NCI-H187 (cell line): ENCODE measurements around the gene TARDBP.
"Not testable (repeated sequence)": the region's sequence is repeated elsewhere in the genome, so short reads cannot be mapped to it uniquely, and the experiment has no call there.

Experiments
- DNase-seq, 2 experiments: peaks; one replicate each; lab custom pipeline; 2025; lab: John Stamatoyannopoulos, UW

Gene TARDBP

GRCh38 chr1:11042995-11043874, 30.8 kb downstream of the TARDBP start:
- DNase-seq: no peak

DNA sequence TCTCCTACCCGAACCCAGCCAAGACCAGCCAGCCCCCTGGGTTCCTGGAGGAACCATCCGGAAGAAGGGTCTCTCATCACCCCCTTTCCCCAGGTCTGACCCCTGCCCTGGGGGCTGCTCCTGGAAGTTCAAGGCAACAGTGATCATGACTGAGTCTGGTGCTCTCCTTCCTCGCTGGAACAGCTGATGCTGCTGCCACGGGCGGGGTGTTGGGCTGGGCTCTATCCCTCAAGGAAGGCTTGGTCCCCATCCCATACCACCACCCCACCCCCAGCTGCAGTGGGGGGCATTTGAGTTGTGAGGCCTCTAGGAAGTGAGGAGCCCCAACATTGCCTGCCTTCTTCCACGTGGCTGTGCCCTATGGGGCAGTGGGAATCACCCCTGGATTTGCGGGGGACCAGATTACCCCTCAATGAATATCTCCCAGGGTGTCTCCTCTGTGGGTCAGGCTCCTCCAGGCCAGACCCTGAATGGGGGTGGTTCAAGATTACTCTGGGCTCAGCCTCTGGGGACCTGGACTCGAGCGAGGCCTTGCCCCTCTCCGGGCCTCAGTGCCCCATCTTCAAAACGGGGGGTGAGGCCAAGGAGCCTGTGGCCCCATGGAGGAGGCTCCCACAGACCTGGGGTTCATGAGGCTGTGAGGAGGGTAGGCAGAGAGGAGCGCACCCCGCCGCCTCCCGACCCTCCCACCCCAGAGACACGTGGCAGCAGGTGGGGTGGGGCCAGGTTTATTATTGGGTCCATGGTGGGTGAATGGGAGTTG, 31.8 kb downstream of the TARDBP start:
- DNase-seq: no peak

- DNase-seq: no peak
Observed at GRCh38 chr1:11044849-11045427, 32.5 kb downstream of the TARDBP start.

GRCh38 chr1:11045428-11046269, 33.2 kb downstream of the TARDBP start:
- DNase-seq: no peak

DNA sequence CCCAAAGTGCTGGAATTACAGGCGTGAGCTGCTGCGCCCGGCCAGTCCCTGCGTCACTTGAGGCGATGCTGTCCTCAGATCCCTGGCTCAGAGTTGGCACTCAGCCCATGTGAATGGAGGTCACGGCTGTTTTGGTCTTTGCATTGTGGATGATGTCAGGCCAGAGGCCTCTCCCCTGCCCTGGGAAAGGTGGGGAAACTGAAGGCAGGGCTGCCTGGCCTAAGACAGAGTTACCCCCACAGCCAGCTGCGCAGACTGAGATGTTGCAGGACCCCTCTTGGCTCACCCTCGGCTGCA, 33.8 kb downstream of the TARDBP start:
- DNase-seq: no peak

GRCh38 chr1:11046625-11047365, 34.3 kb downstream of the TARDBP start, which contains the start of gene MASP2:
TSS of gene MASP2 (minus strand) at chr1:11047239. CDS start at chr1:11047207, 32 bp downstream.
- no peak for DNase-seq

DNA sequence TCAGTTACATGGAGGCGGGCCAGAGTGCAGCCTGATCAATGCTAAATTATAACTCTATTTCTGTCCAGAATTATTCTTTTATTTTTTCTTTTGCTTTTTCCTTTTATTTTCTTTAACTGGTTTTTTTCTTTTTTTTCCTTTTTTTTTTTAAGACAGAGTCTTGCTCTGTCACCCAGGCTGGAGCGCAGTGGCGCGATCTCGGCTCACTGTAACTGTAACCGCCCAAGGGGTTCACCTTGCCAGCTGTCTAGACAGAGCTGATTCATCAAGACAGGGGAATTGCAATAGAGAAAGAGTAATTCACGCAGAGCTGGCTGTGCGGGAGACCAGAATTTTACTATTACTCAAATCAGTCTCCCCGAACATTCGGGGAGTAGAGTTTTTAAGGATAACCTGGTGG, 38.7 kb downstream of the TARDBP start:
- DNase-seq: not testable (repeated sequence)

DNA sequence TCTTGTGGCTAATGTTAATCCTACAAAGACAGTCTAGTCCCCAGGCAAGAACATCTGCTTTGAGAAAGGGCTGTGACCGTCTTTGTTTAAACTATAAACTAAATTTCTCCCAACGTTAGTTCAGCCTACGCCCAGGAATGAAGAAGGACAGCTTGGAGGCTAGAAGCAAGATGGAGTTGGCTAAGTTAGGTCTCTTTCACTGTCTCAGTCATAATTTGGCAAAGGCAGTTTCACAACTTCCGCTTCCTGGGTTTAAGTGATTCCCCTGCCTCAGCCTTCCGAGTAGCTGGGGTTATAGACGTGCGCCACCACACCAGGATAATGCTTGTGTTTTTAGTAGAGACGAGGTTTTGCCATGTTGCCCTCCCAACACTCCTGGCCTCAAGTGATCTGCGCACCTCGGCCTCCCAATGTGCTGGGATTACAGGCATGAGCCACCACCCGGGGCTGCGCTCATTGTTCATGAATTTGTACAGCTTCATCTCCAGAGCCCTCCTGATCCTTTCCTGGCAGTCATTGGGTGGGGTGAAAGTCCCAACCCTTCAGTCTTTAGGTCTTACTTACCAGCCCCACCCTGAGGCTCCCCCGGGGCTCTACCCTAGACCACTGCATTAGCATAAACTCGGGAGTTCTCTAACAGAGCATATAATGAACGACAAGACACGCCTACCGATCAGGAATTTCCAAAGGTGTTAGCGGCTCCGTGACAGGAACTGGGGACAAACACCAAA, 39.5 kb downstream of the TARDBP start:
- no peak for DNase-seq

- no peak for DNase-seq
Observed at GRCh38 chr1:11052839-11053757, 40.6 kb downstream of the TARDBP start.

DNA sequence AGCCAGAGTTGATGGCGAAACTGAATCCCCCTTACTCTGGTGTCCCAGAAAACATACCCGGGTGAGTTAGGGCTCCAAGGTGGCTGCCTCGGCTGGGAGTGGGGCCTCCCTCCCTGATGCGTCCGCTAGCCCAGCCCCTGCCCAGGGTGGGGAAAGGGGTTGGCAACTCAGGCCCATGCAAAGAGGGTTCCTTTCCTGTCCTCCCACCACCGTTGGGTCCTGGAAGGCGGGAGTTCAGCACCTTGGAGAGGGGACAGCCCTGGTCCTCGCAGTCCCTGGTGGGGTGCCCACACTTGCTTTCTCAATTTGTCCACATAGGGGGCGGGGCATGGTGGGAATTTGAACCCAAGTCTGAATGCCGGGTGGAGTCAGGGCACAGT, 41.3 kb downstream of the TARDBP start:
- DNase-seq: no peak

- no peak for DNase-seq
Observed at GRCh38 chr1:11054181-11054580, 41.7 kb downstream of the TARDBP start.

DNA sequence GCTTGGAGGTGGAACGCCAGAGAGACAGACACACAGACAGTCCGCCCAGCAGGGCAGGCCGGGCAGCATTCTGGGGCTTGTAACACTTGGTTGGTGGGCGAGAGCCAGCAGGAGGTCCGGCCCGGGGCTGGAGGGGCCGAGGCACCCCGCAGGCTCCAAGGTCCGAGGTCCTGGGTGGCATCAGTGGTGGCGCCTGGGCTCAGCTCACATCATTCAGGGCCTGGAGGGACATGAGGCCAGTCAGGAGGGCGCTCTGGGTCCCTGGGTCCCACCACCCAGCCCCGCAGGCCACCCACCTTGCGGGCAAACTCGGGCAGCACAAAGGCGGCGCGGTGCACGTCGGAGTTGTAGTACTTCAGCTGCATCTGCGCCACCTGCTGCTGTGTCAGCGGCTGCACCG, 42.2 kb downstream of the TARDBP start:
- DNase-seq: no peak

- no peak for DNase-seq
Observed at GRCh38 chr1:11055676-11056075, 43.2 kb downstream of the TARDBP start.

DNA sequence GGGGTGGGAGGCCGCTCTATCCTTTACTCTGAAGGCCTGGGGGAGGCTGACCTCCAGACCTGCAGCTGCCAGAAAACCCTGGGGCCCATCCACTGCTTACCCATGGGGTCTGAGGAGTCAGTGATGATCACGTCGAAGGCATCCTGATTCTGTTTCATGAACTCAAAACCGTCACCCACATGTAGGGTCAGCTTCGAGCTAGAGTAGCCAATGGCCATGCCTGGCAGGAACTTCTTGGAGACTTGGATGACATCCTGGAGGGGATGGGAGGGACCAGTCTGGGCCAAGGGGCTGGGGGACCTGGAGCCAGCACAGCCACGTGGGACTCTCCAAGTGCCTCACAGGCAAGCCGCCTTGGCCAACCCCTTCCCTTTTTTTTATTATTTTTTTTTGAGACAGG, 44.0 kb downstream of the TARDBP start:
- no peak for DNase-seq

DNA sequence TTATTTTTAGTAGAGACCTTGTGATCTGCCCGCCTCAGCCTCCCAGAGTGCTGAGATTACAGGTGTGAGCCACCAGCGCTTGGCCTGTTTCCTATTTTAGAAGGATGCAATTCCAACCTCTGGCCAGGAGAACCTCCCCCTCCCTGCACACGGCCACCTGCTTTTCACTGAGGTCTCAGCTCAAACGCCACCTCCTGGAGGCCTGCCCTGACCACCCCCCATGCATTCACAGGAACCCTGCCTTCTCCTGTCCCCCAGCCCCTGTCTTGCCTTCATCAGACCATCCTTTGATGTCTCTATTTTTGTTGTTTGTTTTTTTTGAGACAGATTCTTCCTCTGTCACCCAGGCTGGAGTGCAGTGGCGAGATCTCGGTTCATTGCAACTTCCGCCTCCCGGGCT, 45.0 kb downstream of the TARDBP start:
- no peak for DNase-seq

DNA sequence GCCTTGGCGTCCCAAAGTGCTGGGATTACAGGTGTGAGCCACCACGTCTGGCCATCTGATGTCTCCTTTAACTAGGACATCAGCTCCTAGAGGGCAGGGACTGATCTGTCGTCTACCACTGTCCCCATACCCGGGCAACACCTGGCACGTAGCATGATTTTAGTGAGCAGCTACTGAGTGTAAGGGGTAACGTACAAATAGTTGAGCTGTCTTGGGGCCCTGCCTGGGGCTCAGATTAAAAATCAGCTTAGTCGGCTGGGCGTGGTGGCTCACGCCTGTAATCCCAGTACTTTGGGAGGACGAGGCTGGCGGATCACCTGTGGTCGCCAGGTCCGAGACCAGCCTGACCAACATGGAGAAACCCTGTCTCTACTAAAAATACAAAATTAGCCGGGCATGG, 45.6 kb downstream of the TARDBP start:
- DNase-seq: no peak

DNA sequence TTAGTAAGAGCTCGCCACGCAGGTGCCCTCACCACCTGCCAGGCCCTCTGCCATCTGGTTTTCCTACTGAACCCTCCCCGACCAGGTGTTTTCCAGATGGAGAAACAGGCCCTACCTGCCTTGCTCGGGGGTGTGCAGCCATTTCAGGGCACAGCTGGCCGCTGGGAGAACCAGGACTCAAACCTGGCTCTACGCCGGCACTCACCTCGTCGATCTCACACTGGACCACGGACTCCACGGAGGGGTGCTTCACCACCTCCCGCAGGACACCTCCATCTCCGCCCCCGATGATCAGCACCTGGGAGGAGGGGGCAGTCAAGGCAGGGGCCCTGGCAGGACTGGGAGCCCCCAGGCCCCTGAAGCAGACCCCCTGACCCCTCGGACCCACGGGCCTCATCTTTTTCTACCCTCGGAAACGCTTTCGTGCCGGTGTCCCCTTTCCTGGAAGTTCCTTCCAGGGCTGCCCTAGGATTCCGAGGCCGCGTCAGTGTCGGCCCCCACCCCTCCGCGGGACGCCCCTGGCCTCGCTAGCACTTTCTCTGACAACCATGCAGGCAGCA, 46.2 kb downstream of the TARDBP start:
- no peak for DNase-seq

GRCh38 chr1:11059155-11059967, 46.9 kb downstream of the TARDBP start:
- no peak for DNase-seq
